ENCODE data around the gene KIRREL3.

KIRREL3 gene

DNA sequence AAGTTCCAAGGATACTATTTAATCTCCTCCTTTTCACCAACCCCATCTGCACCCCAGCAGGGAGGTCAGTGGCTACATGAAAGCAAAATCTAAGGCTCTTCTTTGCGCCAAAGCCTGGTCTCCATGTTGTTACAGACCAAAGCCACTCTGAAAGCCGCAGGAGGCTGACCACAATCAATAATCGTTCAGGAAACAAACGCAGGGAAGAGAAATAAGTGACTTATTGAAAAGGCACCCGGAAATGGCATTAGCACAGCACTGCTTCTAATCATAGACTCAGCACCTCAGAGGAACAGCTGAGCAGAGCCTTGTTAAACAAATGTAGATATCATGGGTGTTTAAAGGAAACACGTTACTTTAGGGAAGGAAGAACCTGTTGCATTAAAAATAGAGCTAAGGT, 183.9 kb downstream of the KIRREL3 start:
- Histone ChIP-seq H3K27ac (no peak overlapping the region), H3K4me3 (no peak overlapping the region), H3K36me3 (ENCODE audit: insufficient read depth, low read length) (no peaks in the 10 kb centered on the region), H3K9me3 (ENCODE audit: low read depth, low read length) (no peaks in the 10 kb centered on the region), H3K9ac (ENCODE audit: insufficient read length) (no peak overlapping the region)
- TF ChIP-seq EZH2 (IDR thresholded peaks at IDR 0.05) (no peak), FOXP2 (optimal IDR thresholded peaks at IDR 0.05; ENCODE audit: control extremely low read depth, extremely low read length, insufficient read depth) (no peak), POLR2AphosphoS5 (IDR thresholded peaks at IDR 0.05; ENCODE audit: borderline replicate concordance, low read depth, low read length) (no peak)
- no peak for DNase-seq (ENCODE audit: low read depth, low spot score)

DNA sequence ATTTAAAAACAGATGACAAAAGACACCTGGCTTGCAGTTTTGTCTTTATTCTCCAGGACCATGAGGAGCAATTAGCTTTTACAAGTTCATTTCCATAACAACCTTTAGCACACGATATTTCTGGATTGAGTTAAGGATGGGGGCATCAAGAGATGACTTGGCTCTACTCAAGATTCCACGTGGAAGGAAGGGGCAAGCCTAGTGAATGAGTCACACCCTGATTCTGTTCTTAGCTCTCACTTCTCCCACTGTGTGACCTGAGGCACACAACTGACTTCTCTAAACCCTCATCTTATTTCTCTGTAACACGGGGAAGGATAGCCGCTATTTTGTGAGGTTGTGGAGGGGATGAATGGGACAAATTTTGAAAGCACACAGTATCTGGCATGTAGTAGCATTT, 185.5 kb downstream of the KIRREL3 start:
- Histone ChIP-seq H3K9ac (ENCODE audit: insufficient read length) (no peak overlapping the region), H3K36me3 (ENCODE audit: insufficient read depth, low read length) (no peaks in the 10 kb centered on the region), H3K4me3 (no peak overlapping the region), H3K27ac (no peak overlapping the region), H3K9me3 (ENCODE audit: low read depth, low read length) (no peaks in the 10 kb centered on the region)
- TF ChIP-seq EZH2 (IDR thresholded peaks at IDR 0.05) (no peak), POLR2AphosphoS5 (IDR thresholded peaks at IDR 0.05; ENCODE audit: borderline replicate concordance, low read depth, low read length) (no peak), FOXP2 (optimal IDR thresholded peaks at IDR 0.05; ENCODE audit: control extremely low read depth, extremely low read length, insufficient read depth) (no peak)
- DNase-seq (ENCODE audit: low read depth, low spot score), result no peak

DNA sequence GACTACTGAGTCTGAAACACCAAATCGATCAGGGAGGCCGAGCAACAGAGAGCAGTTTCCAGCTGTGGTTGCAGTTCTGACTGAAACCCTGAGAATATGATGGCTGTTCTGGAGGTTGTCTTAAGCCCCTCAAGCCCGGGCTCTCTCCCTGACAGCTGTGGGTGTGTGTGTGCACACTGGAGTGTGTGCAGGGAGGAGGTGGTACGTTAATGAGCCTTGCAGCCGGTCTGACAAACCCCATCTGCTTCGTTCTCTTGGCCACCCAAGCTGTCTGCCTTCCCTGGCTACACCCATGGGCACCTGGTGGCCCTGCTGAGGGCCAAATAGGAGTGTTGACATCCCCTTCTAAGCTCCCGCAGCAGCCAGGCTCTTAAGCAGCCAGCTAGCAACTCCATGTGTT, 189.8 kb downstream of the KIRREL3 start:
- Histone ChIP-seq H3K9ac (ENCODE audit: insufficient read length) (no peak overlapping the region), H3K27ac (no peak overlapping the region), H3K4me3 (no peak overlapping the region), H3K9me3 (ENCODE audit: low read depth, low read length) (no peaks in the 10 kb centered on the region), H3K36me3 (ENCODE audit: insufficient read depth, low read length) (no peaks in the 10 kb centered on the region)
- no peak for TF ChIP-seq FOXP2 (optimal IDR thresholded peaks at IDR 0.05; ENCODE audit: control extremely low read depth, extremely low read length, insufficient read depth)
- no peak for TF ChIP-seq EZH2 (IDR thresholded peaks at IDR 0.05)
- no peak for TF ChIP-seq POLR2AphosphoS5 (IDR thresholded peaks at IDR 0.05; ENCODE audit: borderline replicate concordance, low read depth, low read length)
- DNase-seq (ENCODE audit: low read depth, low spot score), result no peak

DNA sequence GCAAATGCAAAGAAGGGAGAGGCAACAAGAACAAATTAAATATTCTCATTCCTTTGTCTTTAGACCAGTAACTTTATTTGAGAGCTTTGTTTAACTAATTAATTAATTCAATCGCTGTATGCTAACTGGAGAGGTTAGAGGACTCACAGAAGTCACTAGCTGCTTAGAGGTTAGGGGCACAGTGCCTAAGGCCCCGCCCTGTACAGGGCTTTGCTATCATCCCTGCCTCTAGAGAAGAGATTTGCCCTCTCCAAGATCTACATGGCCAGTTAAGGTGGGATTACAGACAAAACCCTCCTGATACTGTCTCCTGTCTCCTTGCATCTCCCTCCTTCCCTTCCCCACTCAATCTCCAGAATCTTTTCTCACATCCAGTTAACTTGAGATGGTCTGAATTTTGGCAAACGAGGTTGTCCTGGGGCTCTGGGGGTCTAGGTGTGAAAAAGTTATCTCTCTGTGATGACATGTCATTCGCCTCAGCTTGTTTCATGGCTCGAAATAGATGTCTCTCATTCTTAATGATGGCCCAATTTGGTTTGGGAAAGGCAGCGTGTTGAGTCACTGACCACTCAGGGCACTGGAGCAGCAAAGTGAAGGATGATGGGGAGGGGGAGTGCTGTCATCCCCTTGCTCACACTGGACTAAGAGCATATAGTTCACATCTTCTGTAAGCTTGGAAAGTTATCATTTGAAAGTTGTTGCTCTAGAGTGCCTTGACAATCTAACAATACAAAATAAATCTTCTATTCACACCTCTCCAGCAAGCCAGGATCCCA, 190.9 kb downstream of the KIRREL3 start:
- TF ChIP-seq POLR2AphosphoS5 (IDR thresholded peaks at IDR 0.05; ENCODE audit: borderline replicate concordance, low read depth, low read length) (no peak), EZH2 (IDR thresholded peaks at IDR 0.05) (no peak), FOXP2 (optimal IDR thresholded peaks at IDR 0.05; ENCODE audit: control extremely low read depth, extremely low read length, insufficient read depth) (no peak)
- H3K9ac ChIP-seq (ENCODE audit: insufficient read length), result no peak overlapping the region
- DNase-seq (ENCODE audit: low read depth, low spot score), result no peak
- H3K27ac ChIP-seq, result no peak overlapping the region
- no peak overlapping the region for H3K4me3 ChIP-seq
- no peaks in the 10 kb centered on the region for H3K36me3 ChIP-seq (ENCODE audit: insufficient read depth, low read length)
- no peaks in the 10 kb centered on the region for H3K9me3 ChIP-seq (ENCODE audit: low read depth, low read length)

DNA sequence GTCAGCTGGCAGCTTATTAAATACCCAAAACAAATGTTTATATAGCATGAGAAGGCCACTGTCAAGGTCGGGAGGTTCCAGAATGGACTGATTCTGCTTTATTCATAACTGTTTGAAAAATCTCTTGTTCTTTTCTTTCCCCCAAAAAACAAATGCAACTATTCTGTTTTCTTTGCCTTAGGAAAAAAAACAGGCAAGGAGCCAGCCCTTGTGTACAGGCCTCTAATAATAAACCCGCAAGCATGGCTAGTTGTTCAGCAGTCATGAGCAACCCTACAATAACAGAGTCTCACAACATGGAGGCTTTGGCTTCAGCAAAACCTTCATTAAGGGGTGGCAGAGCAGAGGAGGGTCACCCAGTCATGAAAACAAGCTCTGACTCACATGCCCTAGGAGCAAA, 191.7 kb downstream of the KIRREL3 start:
- H3K27ac ChIP-seq, result no peak overlapping the region
- no peak overlapping the region for H3K9ac ChIP-seq (ENCODE audit: insufficient read length)
- TF ChIP-seq FOXP2 (optimal IDR thresholded peaks at IDR 0.05; ENCODE audit: control extremely low read depth, extremely low read length, insufficient read depth) (no peak), EZH2 (IDR thresholded peaks at IDR 0.05) (no peak), POLR2AphosphoS5 (IDR thresholded peaks at IDR 0.05; ENCODE audit: borderline replicate concordance, low read depth, low read length) (no peak)
- H3K9me3 ChIP-seq (ENCODE audit: low read depth, low read length), result no peaks in the 10 kb centered on the region
- DNase-seq (ENCODE audit: low read depth, low spot score), result no peak
- H3K4me3 ChIP-seq, result no peak overlapping the region
- no peaks in the 10 kb centered on the region for H3K36me3 ChIP-seq (ENCODE audit: insufficient read depth, low read length)

DNA sequence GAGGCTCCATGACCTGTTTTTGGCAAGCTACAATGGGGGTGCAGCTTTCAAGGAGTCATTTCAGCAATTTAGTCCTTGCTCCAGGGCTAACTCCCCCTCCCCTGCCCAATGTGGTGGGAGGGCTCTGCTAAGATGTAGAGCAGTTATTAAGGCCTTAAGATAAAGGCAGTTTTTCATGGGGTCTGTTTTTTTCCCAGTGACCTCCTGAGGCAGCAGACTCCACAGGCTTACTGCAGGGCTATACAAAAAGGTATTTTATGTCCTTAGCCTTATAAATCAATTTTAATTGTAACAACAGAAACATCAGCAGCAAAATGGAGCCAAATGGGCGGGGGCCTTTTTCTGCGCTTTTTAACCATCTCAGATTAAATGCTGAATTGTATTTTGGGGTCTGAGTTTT, 192.3 kb downstream of the KIRREL3 start:
- no peak overlapping the region for H3K27ac ChIP-seq
- no peaks in the 10 kb centered on the region for H3K9me3 ChIP-seq (ENCODE audit: low read depth, low read length)
- no peak overlapping the region for H3K9ac ChIP-seq (ENCODE audit: insufficient read length)
- DNase-seq (ENCODE audit: low read depth, low spot score), result no peak
- no peaks in the 10 kb centered on the region for H3K36me3 ChIP-seq (ENCODE audit: insufficient read depth, low read length)
- TF ChIP-seq POLR2AphosphoS5 (IDR thresholded peaks at IDR 0.05; ENCODE audit: borderline replicate concordance, low read depth, low read length) (no peak), FOXP2 (optimal IDR thresholded peaks at IDR 0.05; ENCODE audit: control extremely low read depth, extremely low read length, insufficient read depth) (no peak), EZH2 (IDR thresholded peaks at IDR 0.05) (no peak)
- no peak overlapping the region for H3K4me3 ChIP-seq

GRCh38 chr11:126805870-126806269, 194.7 kb downstream of the KIRREL3 start:
- no peak for DNase-seq (ENCODE audit: low read depth, low spot score)
- TF ChIP-seq FOXP2 (optimal IDR thresholded peaks at IDR 0.05; ENCODE audit: control extremely low read depth, extremely low read length, insufficient read depth) (no peak), POLR2AphosphoS5 (IDR thresholded peaks at IDR 0.05; ENCODE audit: borderline replicate concordance, low read depth, low read length) (no peak), EZH2 (IDR thresholded peaks at IDR 0.05) (no peak)

DNA sequence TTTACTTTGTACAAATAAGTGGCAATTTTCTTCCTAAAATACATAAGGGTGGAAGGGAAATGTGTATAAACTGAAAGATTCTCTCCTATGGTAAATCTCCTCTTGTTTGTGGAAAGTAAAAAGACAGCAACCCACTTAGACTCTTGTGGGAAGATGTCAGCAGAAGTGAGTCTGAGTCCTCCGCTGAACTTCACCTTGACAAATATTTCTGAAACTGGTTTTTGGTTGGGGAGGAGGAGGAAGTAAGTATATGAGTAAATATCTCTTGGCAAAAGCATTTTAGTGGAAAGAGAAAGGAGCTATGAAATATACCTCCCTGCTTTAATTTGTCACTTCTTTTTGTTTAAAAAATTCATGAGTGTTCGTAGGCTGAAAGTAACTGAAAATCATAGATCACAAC, 196.2 kb downstream of the KIRREL3 start:
- Histone ChIP-seq H3K4me3 (no peak overlapping the region), H3K9ac (ENCODE audit: insufficient read length) (no peak overlapping the region), H3K9me3 (ENCODE audit: low read depth, low read length) (no peaks in the 10 kb centered on the region), H3K36me3 (ENCODE audit: insufficient read depth, low read length) (no peaks in the 10 kb centered on the region), H3K27ac (no peak overlapping the region)
- no peak for DNase-seq (ENCODE audit: low read depth, low spot score)
- TF ChIP-seq POLR2AphosphoS5 (IDR thresholded peaks at IDR 0.05; ENCODE audit: borderline replicate concordance, low read depth, low read length) (no peak), EZH2 (IDR thresholded peaks at IDR 0.05) (no peak), FOXP2 (optimal IDR thresholded peaks at IDR 0.05; ENCODE audit: control extremely low read depth, extremely low read length, insufficient read depth) (no peak)

More at GRCh38 chr11:126805870-126806269, 194.7 kb downstream of the KIRREL3 start:
- Histone ChIP-seq H3K9me3 (ENCODE audit: low read depth, low read length) (no peaks in the 10 kb centered on the region), H3K27ac (no peak overlapping the region), H3K36me3 (ENCODE audit: insufficient read depth, low read length) (no peaks in the 10 kb centered on the region), H3K4me3 (no peak overlapping the region), H3K9ac (ENCODE audit: insufficient read length) (no peak overlapping the region)

- H3K36me3 ChIP-seq (ENCODE audit: insufficient read depth, low read length), result no peaks in the 10 kb centered on the region
- no peaks in the 10 kb centered on the region for H3K9me3 ChIP-seq (ENCODE audit: low read depth, low read length)
- no peak overlapping the region for H3K4me3 ChIP-seq
- H3K9ac ChIP-seq (ENCODE audit: insufficient read length), result no peak overlapping the region
- no peak for TF ChIP-seq FOXP2 (optimal IDR thresholded peaks at IDR 0.05; ENCODE audit: control extremely low read depth, extremely low read length, insufficient read depth)
- TF ChIP-seq POLR2AphosphoS5 (IDR thresholded peaks at IDR 0.05; ENCODE audit: borderline replicate concordance, low read depth, low read length), result no peak
- no peak for TF ChIP-seq EZH2 (IDR thresholded peaks at IDR 0.05)
- no peak overlapping the region for H3K27ac ChIP-seq
- DNase-seq (ENCODE audit: low read depth, low spot score), result no peak
These were observed 200.6 kb downstream of the KIRREL3 start for GRCh38 chr11:126800009-126800408.

Measured in SK-N-MC (cell line).